Measurements from ENCODE around the gene ZNF598. TPM values are rescaled to one million over a fixed set of nuclear protein-coding genes. Genes with fewer than 3 reads are reported as not detected.

ZNF598 gene
- total and polyA plus RNA-seq, 2 of the 13 experiments (the other 11 are each of a cell fraction or from before 2014, with no cell fraction given): 13.5 to 14.2 TPM

DNA sequence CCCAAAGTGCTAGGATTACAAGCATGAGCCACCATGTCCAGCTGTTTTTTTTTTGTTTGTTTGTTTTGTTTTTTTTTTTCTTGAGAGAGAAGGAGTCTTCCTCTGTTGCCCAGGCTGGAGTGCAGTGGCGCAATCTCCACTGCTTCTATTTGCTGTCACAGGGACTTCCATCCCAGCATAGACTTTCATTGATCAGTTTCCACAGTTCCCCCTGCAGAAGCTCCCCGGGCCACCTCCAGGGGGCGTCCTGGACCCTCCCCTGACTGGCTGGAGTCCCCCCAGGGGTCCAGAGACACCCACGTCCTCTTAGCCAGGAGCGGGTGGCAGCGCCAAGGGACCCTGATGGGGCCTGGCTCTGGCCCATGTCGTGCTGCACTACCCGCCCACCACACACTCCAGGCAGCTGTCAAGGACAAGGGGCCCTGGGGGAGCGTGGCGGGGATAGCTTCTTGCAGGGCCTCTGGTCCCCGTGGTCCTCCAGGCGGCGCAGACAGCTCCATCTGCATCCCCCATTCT lies 6.8 kb upstream of the ZNF598 start (continued):
- TF ChIP-seq, protein P1, sequence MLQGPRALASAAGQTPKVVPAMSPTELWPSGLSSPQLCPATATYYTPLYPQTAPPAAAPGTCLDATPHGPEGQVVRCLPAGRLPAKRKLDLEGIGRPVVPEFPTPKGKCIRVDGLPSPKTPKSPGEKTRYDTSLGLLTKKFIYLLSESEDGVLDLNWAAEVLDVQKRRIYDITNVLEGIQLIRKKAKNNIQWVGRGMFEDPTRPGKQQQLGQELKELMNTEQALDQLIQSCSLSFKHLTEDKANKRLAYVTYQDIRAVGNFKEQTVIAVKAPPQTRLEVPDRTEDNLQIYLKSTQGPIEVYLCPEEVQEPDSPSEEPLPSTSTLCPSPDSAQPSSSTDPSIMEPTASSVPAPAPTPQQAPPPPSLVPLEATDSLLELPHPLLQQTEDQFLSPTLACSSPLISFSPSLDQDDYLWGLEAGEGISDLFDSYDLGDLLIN (CRISPR knock-in tag; IDR thresholded peaks at IDR 0.05; ENCODE audit: borderline replicate concordance): no peak
- TF ChIP-seq TOE1 (CRISPR knock-in tag; IDR thresholded peaks at IDR 0.05) (no peak), GTF2F1 (IDR thresholded peaks at IDR 0.05; ENCODE audit: low read length) (no peak), GATAD1 (CRISPR knock-in tag; IDR thresholded peaks at IDR 0.05) (0 out of 2 replicates have a peak, but pooled peaks have one; percentile 35), HDAC1 (CRISPR knock-in tag; IDR thresholded peaks at IDR 0.05) (peak; percentile 62; the same call in 1 of the 2 replicates), MATR3 (CRISPR knock-in tag; IDR thresholded peaks at IDR 0.05) (no peak), ZNF3 (CRISPR knock-in tag; IDR thresholded peaks at IDR 0.05) (no peak), KLF11 (CRISPR knock-in tag; IDR thresholded peaks at IDR 0.05) (no peak), DPF2 (CRISPR knock-in tag; IDR thresholded peaks at IDR 0.05; ENCODE audit: borderline replicate concordance, low read depth) (no peak), CBX2 (IDR thresholded peaks at IDR 0.05; ENCODE audit: low read depth, low read length) (no peak), CBX2 (CRISPR knock-in tag; IDR thresholded peaks at IDR 0.05; ENCODE audit: low read depth) (no peak), RFX3 (CRISPR knock-in tag; IDR thresholded peaks at IDR 0.05) (no peak), ZNF557 (CRISPR knock-in tag; IDR thresholded peaks at IDR 0.05) (no peak)
- TF ChIP-seq, protein P2, sequence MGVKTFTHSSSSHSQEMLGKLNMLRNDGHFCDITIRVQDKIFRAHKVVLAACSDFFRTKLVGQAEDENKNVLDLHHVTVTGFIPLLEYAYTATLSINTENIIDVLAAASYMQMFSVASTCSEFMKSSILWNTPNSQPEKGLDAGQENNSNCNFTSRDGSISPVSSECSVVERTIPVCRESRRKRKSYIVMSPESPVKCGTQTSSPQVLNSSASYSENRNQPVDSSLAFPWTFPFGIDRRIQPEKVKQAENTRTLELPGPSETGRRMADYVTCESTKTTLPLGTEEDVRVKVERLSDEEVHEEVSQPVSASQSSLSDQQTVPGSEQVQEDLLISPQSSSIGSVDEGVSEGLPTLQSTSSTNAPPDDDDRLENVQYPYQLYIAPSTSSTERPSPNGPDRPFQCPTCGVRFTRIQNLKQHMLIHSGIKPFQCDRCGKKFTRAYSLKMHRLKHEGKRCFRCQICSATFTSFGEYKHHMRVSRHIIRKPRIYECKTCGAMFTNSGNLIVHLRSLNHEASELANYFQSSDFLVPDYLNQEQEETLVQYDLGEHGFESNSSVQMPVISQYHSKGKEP (CRISPR knock-in tag; IDR thresholded peaks at IDR 0.05): no peak
- TF ChIP-seq, protein P3, sequence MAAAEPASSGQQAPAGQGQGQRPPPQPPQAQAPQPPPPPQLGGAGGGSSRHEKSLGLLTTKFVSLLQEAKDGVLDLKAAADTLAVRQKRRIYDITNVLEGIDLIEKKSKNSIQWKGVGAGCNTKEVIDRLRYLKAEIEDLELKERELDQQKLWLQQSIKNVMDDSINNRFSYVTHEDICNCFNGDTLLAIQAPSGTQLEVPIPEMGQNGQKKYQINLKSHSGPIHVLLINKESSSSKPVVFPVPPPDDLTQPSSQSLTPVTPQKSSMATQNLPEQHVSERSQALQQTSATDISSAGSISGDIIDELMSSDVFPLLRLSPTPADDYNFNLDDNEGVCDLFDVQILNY (CRISPR knock-in tag; conservative IDR thresholded peaks at IDR 0.05): no peak
- TF ChIP-seq, protein P4, sequence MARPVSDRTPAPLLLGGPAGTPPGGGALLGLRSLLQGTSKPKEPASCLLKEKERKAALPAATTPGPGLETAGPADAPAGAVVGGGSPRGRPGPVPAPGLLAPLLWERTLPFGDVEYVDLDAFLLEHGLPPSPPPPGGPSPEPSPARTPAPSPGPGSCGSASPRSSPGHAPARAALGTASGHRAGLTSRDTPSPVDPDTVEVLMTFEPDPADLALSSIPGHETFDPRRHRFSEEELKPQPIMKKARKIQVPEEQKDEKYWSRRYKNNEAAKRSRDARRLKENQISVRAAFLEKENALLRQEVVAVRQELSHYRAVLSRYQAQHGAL (CRISPR knock-in tag; IDR thresholded peaks at IDR 0.05; ENCODE audit: not compliant biosample characterization): no peak
- TF ChIP-seq, protein P5, sequence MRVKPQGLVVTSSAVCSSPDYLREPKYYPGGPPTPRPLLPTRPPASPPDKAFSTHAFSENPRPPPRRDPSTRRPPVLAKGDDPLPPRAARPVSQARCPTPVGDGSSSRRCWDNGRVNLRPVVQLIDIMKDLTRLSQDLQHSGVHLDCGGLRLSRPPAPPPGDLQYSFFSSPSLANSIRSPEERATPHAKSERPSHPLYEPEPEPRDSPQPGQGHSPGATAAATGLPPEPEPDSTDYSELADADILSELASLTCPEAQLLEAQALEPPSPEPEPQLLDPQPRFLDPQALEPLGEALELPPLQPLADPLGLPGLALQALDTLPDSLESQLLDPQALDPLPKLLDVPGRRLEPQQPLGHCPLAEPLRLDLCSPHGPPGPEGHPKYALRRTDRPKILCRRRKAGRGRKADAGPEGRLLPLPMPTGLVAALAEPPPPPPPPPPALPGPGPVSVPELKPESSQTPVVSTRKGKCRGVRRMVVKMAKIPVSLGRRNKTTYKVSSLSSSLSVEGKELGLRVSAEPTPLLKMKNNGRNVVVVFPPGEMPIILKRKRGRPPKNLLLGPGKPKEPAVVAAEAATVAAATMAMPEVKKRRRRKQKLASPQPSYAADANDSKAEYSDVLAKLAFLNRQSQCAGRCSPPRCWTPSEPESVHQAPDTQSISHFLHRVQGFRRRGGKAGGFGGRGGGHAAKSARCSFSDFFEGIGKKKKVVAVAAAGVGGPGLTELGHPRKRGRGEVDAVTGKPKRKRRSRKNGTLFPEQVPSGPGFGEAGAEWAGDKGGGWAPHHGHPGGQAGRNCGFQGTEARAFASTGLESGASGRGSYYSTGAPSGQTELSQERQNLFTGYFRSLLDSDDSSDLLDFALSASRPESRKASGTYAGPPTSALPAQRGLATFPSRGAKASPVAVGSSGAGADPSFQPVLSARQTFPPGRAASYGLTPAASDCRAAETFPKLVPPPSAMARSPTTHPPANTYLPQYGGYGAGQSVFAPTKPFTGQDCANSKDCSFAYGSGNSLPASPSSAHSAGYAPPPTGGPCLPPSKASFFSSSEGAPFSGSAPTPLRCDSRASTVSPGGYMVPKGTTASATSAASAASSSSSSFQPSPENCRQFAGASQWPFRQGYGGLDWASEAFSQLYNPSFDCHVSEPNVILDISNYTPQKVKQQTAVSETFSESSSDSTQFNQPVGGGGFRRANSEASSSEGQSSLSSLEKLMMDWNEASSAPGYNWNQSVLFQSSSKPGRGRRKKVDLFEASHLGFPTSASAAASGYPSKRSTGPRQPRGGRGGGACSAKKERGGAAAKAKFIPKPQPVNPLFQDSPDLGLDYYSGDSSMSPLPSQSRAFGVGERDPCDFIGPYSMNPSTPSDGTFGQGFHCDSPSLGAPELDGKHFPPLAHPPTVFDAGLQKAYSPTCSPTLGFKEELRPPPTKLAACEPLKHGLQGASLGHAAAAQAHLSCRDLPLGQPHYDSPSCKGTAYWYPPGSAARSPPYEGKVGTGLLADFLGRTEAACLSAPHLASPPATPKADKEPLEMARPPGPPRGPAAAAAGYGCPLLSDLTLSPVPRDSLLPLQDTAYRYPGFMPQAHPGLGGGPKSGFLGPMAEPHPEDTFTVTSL (CRISPR knock-in tag; IDR thresholded peaks at IDR 0.05; ENCODE audit: borderline replicate concordance): no peak
- TF ChIP-seq, protein P6, sequence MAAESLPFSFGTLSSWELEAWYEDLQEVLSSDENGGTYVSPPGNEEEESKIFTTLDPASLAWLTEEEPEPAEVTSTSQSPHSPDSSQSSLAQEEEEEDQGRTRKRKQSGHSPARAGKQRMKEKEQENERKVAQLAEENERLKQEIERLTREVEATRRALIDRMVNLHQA (CRISPR knock-in tag; IDR thresholded peaks at IDR 0.05): no peak
- TF ChIP-seq, protein P7, sequence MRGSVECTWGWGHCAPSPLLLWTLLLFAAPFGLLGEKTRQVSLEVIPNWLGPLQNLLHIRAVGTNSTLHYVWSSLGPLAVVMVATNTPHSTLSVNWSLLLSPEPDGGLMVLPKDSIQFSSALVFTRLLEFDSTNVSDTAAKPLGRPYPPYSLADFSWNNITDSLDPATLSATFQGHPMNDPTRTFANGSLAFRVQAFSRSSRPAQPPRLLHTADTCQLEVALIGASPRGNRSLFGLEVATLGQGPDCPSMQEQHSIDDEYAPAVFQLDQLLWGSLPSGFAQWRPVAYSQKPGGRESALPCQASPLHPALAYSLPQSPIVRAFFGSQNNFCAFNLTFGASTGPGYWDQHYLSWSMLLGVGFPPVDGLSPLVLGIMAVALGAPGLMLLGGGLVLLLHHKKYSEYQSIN (CRISPR knock-in tag; IDR thresholded peaks at IDR 0.05; ENCODE audit: borderline replicate concordance): no peak

Measured in HepG2 (cell line).